GM23338 (cell line): ENCODE results near the gene RABL6.

Experiments
- CREB1 ChIP-seq: fragments of 250-450 bp; sonication (Bioruptor Pico); IDR thresholded peaks from 2 replicates; pipeline ENCODE4 v1.5.0; 2020; ENCODE audit warnings: low read depth, mild to moderate bottlenecking, moderate library complexity
- ETS1 ChIP-seq: IDR thresholded peaks from 2 replicates; pipeline ENCODE4 v1.6.1; 2016; ENCODE audit warnings: antibody characterized with exemption
- EZH2 ChIP-seq: fragments of 200-600 bp; sonication (generic); IDR thresholded peaks from one replicate; pipeline ENCODE4 v1.8.0; 2017; ENCODE audit warnings: antibody characterized with exemption, mild to moderate bottlenecking, low read depth; ENCODE audit not compliant: unreplicated experiment
- EZH2phosphoT487 ChIP-seq: fragments of 200-600 bp; sonication (generic); IDR thresholded peaks from one replicate; pipeline ENCODE4 v1.8.1; 2018; ENCODE audit warnings: antibody characterized with exemption; ENCODE audit not compliant: unreplicated experiment
- JUNB ChIP-seq: IDR thresholded peaks from one replicate; pipeline ENCODE4 v1.6.1; 2016; ENCODE audit warnings: antibody characterized with exemption; ENCODE audit not compliant: unreplicated experiment
- NANOG ChIP-seq: IDR thresholded peaks from 2 replicates; pipeline ENCODE4 v1.6.1; 2016; ENCODE audit warnings: antibody characterized with exemption, borderline replicate concordance
- POLR2AphosphoS5 ChIP-seq: IDR thresholded peaks from 2 replicates; pipeline ENCODE4 v1.6.1; 2016; ENCODE audit warnings: antibody characterized with exemption, low read depth
- ZNF462 ChIP-seq: fragments of 250-450 bp; sonication (Bioruptor Pico); IDR thresholded peaks from 2 replicates; pipeline ENCODE4 v1.5.0; 2020; ENCODE audit warnings: mild to moderate bottlenecking, moderate library complexity
- TF ChIP-seq, protein P1 (sequence below), 2 experiments: fragments of 200-600 bp in 1 of 2; sonication (generic) in 1 of 2; conservative IDR thresholded peaks; 2 replicates each; pipeline versions ENCODE4 v1.5.1 to v1.6.1; 2016 to 2017; ENCODE audit warnings: antibody characterized with exemption in 2 of 2, low read depth in 2 of 2, mild to moderate bottlenecking in 2 of 2, moderate library complexity in 1 of 2
- TF ChIP-seq, protein P2 (sequence below): IDR thresholded peaks from one replicate; pipeline ENCODE4 v1.6.1; 2018; ENCODE audit warnings: antibody characterized with exemption; ENCODE audit not compliant: unreplicated experiment

GRCh38 chr9:136860933-136861873 is 53.5 kb downstream of the RABL6 start:
- TF ChIP-seq, protein P1, sequence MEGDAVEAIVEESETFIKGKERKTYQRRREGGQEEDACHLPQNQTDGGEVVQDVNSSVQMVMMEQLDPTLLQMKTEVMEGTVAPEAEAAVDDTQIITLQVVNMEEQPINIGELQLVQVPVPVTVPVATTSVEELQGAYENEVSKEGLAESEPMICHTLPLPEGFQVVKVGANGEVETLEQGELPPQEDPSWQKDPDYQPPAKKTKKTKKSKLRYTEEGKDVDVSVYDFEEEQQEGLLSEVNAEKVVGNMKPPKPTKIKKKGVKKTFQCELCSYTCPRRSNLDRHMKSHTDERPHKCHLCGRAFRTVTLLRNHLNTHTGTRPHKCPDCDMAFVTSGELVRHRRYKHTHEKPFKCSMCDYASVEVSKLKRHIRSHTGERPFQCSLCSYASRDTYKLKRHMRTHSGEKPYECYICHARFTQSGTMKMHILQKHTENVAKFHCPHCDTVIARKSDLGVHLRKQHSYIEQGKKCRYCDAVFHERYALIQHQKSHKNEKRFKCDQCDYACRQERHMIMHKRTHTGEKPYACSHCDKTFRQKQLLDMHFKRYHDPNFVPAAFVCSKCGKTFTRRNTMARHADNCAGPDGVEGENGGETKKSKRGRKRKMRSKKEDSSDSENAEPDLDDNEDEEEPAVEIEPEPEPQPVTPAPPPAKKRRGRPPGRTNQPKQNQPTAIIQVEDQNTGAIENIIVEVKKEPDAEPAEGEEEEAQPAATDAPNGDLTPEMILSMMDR (conservative IDR thresholded peaks at IDR 0.05; ENCODE audit: low read depth in 2 of 2) = no peak
- no peak for TF ChIP-seq EZH2
- TF ChIP-seq POLR2AphosphoS5 = no peak
- no peak for TF ChIP-seq EZH2phosphoT487
- no peak for TF ChIP-seq JUNB
- TF ChIP-seq, protein P2, sequence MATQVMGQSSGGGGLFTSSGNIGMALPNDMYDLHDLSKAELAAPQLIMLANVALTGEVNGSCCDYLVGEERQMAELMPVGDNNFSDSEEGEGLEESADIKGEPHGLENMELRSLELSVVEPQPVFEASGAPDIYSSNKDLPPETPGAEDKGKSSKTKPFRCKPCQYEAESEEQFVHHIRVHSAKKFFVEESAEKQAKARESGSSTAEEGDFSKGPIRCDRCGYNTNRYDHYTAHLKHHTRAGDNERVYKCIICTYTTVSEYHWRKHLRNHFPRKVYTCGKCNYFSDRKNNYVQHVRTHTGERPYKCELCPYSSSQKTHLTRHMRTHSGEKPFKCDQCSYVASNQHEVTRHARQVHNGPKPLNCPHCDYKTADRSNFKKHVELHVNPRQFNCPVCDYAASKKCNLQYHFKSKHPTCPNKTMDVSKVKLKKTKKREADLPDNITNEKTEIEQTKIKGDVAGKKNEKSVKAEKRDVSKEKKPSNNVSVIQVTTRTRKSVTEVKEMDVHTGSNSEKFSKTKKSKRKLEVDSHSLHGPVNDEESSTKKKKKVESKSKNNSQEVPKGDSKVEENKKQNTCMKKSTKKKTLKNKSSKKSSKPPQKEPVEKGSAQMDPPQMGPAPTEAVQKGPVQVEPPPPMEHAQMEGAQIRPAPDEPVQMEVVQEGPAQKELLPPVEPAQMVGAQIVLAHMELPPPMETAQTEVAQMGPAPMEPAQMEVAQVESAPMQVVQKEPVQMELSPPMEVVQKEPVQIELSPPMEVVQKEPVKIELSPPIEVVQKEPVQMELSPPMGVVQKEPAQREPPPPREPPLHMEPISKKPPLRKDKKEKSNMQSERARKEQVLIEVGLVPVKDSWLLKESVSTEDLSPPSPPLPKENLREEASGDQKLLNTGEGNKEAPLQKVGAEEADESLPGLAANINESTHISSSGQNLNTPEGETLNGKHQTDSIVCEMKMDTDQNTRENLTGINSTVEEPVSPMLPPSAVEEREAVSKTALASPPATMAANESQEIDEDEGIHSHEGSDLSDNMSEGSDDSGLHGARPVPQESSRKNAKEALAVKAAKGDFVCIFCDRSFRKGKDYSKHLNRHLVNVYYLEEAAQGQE = no peak
- TF ChIP-seq ZNF462 (CRISPR knock-in tag) = no peak
- no peak for TF ChIP-seq CREB1 (CRISPR knock-in tag)
- TF ChIP-seq NANOG = no peak
- TF ChIP-seq ETS1 = no peak
